GM21723 (cell line): ENCODE results near the gene VSTM1.
"Not testable (repeated sequence)": the region's sequence is repeated elsewhere in the genome, so short reads cannot be mapped to it uniquely, and the experiment has no call there.

Source experiments
- ATAC-seq: cut with Tn5 transposase; IDR thresholded peaks from one replicate; pipeline ENCODE4 v1.9.1; 2021; ENCODE audit warnings: mild to moderate bottlenecking, moderate library complexity; ENCODE audit not compliant: unreplicated experiment

The VSTM1 gene

DNA sequence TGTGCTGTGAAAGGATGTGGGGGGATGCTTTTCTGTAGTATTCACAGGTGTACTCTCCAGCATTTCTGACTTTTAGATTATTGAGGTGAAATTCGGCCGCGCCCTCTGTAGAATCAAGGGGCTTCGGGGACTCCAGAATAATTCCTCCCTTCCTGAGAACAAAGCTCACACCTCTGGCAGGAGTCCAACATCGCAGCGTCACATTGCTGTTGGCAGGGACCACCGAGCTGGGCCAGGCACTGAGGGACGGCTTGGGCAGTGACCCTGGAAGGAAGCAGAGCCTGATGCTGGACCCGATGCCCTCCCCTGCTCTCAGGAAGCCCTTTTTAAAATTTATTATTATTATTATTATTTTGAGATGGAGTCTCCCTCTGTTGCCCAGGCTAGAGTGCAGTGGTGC is 11.2 kb upstream of the VSTM1 start:
- no peak for ATAC-seq

DNA sequence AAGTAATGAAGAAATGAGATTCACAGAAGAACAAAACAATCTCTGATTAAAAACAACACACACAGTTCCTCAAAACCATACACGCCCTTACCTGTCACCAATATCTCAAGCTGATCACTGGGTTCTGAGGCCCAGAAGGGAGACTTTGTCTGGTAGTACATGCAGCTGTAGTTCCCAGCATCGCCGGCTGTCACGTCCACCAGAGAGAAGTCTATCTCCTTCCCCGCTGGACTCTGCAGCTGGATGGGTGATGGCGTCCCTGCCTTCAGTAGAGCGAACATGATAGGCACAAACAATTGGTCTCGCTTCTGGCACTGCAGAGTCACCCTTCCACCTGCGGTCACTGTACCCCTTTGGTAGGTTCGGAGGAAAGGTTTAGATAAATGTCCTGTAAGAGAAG is 10.1 kb upstream of the VSTM1 start:
- ATAC-seq, result no peak

DNA sequence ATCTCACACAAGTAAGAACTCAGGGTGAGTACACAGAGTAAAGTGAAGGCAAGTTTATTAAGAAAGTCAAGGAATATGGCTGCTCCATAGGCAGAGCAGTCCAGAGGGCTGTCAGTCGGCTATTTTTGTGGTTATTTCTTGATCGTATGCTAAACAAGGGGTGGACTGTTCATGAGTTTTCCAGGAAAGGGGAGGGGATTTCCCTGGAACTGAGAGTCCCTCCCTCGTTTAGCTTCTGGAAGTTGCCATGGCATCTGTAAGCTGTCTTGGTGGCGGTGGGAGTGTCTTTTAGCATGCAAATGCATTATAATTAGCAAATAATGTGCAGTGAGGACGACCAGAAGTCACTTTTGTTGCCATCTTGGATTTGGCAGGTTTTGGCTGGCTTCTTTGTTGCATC is 5.8 kb upstream of the VSTM1 start:
- ATAC-seq, result no peak

DNA sequence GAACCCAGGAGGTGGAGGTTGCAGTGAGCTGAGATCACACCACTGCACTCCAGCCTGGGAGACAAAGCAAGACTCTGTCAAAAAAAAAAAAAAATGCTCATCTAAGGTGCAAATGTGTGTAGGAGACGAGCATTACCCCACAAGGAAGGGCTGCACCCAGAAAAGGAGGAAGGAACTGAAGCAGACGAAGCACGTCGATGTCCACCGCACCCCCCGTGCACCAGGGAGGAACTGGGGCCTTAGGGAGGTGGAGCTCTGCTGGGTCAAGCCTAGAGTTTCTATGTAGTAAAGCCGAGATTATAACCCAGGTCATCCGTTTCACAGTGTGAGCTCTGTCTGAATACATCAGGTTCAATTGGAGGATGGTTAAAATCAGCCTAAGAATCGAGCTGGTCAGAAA is 1.1 kb downstream of the VSTM1 start:
- ATAC-seq, result no peak

DNA sequence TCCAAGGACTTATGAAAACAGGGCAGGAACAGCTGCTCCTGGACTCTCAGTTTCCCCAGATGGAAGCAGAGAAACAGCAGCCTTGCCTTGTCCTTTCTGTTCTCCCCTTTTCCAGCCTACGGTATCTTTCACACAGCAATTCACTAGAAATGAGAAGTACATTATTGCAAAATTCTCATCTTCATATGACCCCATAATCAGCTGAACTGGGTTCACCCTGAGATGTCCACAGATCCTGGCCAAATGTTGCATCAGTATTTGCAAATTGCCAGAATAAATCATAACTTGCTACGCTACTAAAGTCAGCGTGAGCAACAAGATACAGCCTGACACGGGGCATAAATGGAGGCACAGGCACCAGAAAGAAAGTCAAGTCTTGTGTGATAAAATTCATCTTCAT is 16.1 kb downstream of the VSTM1 start:
- ATAC-seq, result no peak

DNA sequence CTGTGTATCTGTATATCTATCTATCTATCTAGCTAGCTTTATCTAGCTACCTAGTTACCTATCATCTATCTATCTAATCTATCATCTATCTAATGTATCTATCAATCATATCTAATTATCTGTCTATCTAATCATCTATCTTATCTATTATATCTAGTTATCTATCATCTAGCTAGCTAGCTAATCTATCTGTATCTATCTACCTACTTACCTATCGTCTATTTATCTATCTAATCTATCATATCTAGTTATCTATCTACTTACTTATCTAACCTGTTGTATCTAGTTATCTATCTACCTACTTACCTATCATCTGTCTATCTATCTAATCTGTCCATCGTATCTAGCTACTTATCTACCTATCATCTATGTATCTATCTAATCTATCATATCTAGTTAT is 17.9 kb downstream of the VSTM1 start:
- no peak for ATAC-seq

DNA sequence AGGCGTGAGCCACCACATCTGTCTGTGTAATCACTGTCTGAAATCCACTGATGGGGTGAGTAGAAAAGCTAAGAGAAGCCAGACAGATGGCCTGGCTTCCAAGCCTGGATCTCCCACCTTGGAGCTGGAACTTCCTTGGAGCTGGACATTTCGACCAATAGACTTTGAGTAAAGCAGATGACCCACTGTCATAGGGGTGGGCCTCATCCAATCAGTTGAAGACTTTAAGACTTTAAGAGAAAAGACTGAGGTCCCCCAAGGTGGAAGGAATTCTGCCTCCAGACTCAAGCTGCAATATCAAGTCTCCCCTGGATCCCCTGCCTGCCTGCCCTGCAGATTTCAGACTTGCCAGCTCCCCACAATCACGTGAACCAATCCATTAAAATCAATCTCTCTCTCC is 20.7 kb downstream of the VSTM1 start:
- no peak for ATAC-seq

DNA sequence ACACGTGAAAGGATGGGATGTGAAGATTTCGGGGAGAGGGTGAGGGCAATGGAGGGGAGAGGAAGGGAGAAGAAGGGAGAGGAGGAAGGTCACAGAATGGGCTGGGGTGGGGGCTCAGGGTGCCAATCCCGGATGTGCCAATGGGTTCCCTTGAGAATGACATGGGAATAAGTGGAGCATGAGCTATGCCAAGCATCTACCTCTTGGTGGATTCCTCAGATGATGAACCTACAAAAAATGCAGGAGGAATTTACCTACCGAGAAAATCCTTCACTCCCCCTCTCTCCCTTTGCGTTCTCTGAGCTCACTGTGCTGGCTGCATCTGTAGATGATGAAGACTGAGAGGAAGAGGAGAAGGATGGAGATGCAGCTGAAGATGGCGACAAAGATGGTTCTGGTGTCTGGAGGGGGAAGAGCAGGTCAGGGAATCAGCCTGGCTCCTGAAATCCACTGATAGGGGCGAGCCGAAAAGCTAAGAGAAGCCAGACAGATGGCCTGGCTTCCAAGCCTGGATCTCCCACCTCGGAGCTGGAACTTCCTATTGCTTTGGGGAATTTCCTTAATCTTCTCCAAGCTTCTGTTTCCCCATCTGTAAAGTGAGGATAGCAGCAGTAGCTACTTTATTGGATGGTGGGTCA is 21.6 kb downstream of the VSTM1 start:
- ATAC-seq, result no peak

DNA sequence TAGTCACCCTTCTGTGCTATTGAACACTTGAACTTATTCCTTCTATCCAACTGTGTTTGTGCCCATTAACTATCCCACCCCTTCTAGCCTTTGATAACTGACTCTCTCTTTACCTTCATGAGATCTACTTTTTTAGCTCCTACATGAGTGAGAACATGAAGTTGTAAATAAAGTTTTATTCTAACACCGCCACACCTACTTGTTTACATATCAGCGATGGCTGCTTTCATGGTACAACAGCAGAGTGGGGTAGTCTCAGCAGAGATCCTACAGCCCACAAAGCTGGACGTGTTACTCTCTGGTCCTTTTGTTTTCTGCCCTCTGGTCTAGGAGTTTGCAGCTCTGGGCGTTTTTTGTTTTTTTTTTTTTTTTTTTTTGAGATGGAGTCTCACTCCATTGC is 23.7 kb downstream of the VSTM1 start:
- no peak for ATAC-seq

DNA sequence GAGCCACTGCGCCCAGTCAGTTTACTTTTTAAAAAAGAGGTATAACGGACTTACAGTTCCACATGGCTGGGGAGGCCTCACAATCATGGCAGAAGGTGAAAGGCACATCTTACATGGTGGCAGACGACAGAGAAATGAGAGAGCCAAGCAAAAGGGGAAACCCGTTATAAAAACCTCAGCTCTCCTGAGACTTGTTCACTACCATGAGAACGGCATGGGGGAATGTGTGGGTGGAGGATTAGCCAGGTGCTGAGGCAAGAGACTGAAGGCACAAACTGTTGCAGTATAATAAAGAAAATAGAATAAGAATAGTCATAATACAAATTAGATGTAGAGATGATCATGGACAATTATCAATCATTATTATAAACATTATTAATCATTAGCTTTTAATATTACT is 27.2 kb downstream of the VSTM1 start:
- ATAC-seq, result not testable (repeated sequence)

DNA sequence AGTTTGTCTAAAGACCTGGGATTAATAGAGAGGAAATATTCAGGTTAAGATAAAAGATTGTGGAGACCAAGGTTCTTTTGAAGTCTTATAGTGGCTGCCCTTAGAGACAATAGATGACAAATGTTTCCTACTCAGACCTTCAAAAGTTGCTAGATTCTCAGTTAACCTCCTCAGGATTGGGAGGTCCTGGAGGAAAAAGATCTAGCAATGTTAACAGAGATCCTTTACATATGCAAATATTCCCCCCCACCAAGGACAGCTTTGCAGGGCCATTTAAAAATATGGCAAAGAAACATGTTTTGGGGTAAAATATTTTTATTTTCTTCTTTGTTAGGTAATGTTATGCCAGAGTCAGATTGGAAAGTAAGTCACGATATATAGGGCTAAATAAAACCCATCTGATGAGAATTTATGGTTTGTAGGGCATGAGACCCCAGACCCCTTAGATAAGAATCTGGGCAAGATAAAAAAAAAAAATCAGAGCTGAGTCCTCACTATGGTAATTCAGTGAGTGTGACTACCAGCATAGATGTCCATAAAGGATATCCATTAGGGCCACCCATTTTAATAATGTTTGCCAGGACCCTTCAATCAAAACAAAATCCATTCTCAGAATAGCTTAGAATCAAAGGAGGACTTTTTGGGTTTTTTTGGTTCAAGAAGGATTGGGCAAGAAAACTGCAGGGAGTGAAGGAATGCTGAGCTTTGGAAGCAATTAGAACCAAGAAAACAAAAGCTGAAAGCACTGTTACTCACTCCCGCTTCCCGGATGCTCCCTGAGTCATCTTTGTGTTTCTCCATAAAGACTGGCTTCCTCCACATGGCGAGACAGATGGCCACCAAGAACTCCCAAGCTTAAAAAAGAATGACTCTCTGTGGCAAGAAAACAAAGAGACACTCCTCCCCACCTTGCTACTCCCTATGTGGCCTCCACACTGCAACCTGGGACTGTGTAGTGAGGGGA is 28.2 kb downstream of the VSTM1 start:
- no peak for ATAC-seq

DNA sequence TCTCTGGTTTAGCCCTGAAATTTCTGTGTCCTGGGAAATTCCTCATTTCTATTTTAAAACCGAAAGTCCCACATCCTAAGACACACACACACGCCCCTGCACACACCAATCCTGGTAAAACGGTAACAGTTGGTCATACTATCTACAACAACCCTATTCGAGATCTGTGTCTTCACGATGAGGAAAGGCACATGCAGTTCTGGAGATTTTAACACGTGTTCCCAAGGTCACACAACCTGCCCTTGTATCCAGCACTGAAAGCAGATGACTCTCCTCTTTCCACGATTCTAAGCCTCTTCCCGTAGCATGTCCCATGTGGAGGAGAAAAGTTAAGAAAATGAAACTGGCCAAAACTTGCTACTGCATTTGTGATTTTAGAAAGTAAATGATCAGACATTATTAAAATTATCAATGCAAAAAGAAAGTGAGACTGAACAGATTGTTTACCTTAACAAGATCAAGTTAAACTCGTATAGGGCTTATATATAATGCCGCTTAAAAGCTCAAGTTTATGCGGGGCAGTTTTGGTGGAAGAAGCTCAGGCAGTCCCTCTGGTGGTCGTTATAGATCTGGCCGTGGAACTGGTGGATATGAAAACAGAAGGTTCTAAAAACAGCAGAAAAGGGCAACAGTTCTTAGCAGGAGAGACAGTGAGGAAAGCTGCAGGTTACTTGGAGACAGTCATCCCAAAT is 32.7 kb downstream of the VSTM1 start:
- ATAC-seq, result no peak

DNA sequence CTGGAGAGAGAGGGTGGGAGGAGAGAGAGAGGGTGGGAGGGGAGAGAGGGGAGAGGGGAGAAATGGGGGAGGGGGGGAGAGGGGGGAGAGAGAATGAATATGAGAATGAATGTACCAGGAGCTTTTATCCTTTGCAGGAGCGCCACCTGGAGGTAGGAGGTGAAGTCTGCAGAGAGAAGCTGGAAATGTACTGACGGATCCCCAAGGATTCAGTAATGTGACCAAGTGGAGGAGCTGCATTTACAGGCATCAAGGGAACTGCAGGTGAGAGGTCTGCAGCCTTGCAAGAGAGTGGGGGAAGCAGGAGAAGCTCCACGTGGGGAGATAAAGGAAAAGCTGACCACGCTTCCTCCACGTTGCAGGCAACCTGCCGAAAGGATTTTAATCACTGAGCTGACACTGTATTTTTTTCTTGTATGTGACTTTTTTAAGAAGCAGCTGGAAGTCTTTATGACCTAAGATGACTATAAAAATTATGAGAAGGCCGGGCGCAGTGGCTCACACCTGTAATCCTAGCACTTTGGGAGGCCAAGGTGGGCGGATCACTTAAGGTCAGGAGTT is 33.7 kb downstream of the VSTM1 start:
- ATAC-seq, result no peak

DNA sequence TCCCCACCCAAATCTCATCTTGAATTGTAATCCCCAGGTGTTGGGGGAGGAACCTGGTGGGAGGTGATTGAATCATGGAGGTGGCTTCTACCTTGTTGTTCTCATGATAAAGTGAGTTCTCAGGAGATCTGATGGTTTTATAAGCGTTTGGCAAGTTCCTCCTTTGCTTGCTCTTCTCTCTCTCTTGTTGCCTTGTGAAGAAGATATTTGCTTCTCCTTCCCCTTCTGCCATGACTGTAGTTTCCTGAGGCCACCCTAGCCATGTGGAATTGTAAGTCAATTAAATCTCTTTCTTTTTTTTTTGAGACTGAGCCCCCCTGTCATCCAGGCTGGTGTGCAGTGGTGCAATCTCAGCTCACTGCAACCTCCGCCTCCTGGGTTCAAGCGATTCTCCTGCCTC is 34.4 kb downstream of the VSTM1 start:
- ATAC-seq, result no peak

DNA sequence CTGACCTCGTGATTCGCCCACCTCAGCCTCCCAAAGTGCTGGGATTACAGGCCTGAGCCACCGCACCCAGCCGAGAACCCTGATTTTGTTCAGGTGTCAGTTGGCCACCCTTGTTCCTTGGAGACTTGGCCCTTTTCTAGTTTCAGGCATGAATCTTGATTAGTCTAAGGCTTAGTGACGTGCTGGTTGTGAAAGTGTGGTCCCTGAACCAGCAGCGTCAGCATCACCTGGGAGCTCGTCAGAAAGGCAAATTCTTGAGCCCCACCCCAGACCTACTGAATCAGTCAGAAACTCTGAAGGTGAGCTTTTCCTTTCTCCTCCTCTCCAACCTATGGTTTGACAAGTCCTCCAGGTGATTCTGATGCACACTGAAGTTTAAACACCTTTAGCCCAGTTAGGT is 37.0 kb downstream of the VSTM1 start:
- ATAC-seq, result no peak

DNA sequence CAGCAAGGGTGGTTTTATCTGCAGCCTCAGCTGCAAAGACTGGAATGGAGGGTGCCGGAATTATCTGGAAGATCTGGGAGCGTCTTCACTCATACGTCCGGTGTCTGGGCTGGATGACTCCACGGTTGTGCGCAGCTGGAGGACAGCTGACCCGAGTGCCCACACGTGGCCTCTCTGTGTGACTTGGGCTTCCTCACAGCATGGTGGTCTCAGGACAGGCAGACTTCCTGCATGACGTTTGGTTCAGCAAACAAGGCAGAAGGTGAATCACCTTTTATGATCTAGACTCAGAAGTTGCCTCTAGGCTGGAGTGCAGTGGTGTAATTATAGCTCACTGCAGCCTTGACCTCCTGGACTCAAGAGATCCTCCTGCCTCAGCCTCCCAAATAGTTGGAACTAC is 39.0 kb downstream of the VSTM1 start:
- no peak for ATAC-seq

DNA sequence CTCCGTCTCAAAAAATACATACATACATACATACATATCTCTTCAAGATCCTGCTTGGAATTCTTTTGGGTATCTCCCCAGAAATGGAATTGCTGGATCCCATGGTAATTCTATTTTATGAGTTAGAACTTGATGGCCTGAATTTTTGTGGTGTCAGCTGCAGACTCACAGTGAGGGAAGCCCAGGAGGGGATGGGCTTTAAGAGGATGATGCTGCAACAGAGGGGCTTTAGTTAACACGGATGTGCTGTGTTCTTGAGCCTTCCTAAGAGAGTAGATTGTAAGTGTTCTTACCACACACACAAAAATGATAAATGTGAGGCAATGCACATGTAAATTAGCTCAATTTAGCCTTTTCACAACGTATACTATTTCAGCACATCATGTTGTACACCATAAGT is 40.5 kb downstream of the VSTM1 start:
- no peak for ATAC-seq

DNA sequence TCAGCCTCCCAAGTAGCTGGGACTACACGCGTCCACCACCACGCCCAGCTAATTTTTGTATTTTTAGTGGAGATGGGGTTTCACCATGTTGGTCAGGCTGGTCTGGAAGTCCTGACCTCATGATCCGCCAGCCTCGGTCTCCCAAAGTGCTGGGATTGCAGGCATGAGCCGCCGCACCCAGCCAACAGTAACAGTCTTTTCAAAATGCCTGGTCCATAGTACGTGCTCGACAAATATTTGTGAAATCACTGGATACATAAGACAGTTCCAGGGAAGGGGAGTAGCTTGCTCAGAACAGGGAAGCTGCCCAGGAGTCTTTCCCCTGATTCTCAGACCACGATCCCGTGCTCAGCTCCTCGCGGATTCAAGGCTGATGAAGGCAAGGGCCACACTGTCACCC is 41.8 kb downstream of the VSTM1 start:
- no peak for ATAC-seq

DNA sequence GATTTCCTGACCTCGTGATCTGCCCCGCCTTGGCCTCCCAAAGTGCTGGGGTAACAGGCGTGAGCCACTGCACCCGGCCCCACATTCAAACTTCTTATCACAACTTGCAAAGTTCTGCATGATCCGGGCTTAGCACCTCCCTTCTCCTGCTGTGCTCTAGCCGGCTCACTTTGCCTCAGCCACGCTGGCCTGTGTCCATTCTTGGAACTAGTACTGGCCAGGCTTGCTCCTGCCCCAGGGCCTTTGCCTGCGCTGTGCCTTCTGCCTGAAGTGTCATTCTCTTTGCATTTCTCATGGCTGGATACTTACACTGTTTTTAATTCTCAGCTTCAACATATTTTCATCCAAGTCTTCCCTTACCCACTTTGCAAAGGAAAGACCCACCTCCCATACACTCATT is 42.3 kb downstream of the VSTM1 start:
- ATAC-seq, result no peak

DNA sequence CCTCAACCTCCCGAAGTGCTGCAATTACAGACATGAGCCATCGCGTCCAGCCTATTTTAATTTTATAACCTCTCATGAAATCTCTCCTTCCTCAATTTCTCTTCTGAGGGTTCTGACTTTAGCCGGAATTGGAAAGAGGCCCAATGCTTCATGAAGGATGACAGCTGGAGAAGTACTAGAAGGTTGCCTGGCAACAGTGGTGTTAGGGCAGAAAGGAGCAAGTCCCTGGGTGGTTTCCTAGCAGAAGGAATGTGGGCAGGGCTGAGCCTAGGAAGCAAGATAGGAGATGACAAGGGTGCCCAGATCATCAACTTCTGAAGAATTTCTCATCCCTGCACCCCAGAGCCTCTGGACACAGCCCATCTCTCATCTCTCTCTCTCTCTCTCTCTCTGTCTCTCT is 46.4 kb downstream of the VSTM1 start:
- no peak for ATAC-seq

DNA sequence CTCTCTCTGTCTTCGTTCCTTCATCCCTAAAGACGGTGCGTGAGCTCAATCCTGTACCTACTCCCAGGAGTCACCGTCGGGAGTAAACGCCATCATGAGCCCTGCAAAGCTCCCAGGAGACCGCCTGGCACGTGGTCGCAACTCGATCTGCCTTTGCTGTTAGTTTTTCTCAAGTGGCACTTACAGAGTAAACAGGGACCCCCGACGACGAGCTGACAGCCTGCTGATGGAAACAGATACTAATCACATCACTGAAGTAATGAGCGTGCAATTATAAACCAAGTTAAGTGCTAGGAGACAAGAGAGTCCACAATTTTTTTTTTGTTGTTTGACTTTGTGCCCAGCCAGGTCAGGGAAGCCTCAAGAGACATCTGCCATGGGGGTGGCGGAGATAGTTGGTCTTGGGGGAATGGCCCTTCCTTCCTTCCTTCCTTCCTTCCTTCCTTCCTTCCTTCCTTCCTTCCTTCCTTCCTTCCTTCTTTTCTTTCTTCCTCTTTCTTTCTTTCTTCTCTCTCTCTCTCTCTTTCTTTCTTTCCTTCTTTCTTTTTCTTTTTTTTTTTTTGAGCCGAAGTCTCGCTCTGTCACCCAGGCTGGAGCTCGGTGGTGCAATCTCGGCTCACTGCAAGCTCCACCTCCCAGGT is 48.7 kb downstream of the VSTM1 start:
- no peak for ATAC-seq
